ENCODE data around the gene PIAS3.
"Not testable (repeated sequence)": the region's sequence is repeated elsewhere in the genome, so short reads cannot be mapped to it uniquely, and the experiment has no call there.

The PIAS3 gene

DNA sequence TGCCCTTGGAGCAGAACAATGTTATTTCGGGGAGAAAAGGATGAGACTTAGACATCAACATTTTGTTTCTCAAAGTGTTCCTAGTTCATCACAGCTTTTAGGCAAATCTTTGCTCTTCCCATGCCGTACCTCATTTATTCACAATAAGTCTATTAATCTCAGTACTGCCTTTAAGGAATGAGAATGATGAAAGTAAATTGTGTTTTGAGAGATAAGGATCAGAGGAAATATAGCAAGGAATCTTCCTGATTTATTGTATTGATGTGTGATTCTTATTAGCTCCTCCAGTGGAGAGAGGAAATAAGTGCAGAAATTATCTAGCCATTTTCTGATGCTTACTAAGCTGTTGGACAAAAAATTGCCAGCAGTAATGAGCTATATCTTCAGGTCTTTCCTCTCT, 32.9 kb downstream of the PIAS3 start:
- DNase-seq (no peak), ATAC-seq (replicated peaks) (no peak)
- Mint-ChIP-seq H3K36me3 (ENCODE audit: insufficient read depth) (peaks cover 59% of the 10 kb centered on the region), H3K27ac (no peak overlapping the region), H3K9me3 (no peaks in the 10 kb centered on the region), H3K27me3 (no peaks in the 10 kb centered on the region), H3K4me1 (ENCODE audit: low read depth in 2 of 2) (peaks cover 19 to 35% of the 10 kb centered on the region in 2 donors), H3K4me3 (peak overlapping the region; percentile 99)

DNA sequence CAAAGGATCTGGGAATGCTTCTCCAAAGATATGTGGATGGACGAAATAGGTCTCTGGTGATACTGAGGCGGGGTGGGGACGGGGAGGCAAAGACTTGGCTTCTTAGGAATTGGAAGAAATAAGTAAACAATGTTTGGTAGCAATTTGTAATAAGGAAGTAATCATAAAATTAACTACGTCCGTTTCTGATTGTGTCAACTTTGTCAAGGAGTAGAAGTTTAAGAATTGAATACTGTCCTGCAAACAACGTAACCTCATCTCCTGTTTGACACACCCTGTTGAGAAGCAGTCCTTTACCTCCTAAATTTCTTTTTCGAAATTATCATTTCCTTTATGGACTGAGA, 34.4 kb downstream of the PIAS3 start:
- DNase-seq (no peak), ATAC-seq (replicated peaks) (no peak)
- Mint-ChIP-seq H3K4me1 (ENCODE audit: low read depth in 2 of 2) (peaks cover 20 to 32% of the 10 kb centered on the region in 2 donors), H3K27me3 (no peaks in the 10 kb centered on the region), H3K36me3 (ENCODE audit: insufficient read depth) (peaks cover 45% of the 10 kb centered on the region), H3K4me3 (peak overlapping the region; percentile 99), H3K9me3 (no peaks in the 10 kb centered on the region), H3K27ac (peak overlapping the region; percentile 96 to 97)

- DNase-seq, result peak; percentile 75 to 80 (median 77)
- Mint-ChIP-seq H3K4me3 (peak within 1 kb of the TSS; percentile 99), H3K36me3 (ENCODE audit: insufficient read depth) (peaks cover 44% of the 10 kb centered on the region), H3K27me3 (no peaks in the 10 kb centered on the region), H3K27ac (peak within 1 kb of the TSS; percentile 96 to 97), H3K9me3 (no peaks in the 10 kb centered on the region), H3K4me1 (ENCODE audit: low read depth in 2 of 2) (peaks cover 21 to 32% of the 10 kb centered on the region in 2 donors)
- ATAC-seq (replicated peaks), result peak; percentile 89
Measured at GRCh38 chr1:145823565-145824498, 35.0 kb downstream of the PIAS3 start, which contains the start of the genes POLR3C and RNF115. Gene POLR3C, plus strand, starts transcription at chr1:145824200. Its CDS starts 1,577 bp downstream, at chr1:145825777. Gene RNF115, minus strand, starts transcription at chr1:145824095. Its CDS starts 222 bp downstream, at chr1:145823873.

- H3K4me3 Mint-ChIP-seq, result peak overlapping the region; percentile 99
- H3K4me1 Mint-ChIP-seq (ENCODE audit: low read depth in 2 of 2), result peaks cover 21 to 24% of the 10 kb centered on the region in 2 donors
- not testable (repeated sequence) for H3K27me3 Mint-ChIP-seq, DNase-seq, H3K9me3 Mint-ChIP-seq
- peaks cover 40% of the 10 kb centered on the region for H3K36me3 Mint-ChIP-seq (ENCODE audit: insufficient read depth)
- peak; percentile 36 for ATAC-seq (replicated peaks)
- peak overlapping the region in 1 of 2 donors; percentile 97 for H3K27ac Mint-ChIP-seq
Measured at GRCh38 chr1:145822779-145823331, 36.0 kb downstream of the PIAS3 start.

DNA sequence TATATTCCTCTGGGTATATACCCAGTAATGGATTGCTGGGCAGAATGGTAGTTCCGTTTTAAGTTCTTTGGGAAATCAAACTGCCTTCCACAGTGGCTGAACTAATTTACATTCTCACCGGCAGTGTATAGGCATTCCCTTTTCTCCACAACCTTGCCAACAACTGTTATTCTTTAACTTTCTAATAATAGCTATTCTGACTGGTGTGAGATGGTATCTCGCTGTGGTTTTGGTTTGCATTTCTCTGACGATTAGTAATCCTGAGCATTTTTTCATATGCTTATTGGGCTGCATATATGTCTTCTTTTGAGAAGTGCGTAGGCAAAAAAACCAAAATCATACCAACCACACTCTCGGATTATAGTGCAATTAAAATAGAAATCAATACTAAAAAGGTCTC, 40.8 kb downstream of the PIAS3 start:
- peak; percentile 24 for ATAC-seq (replicated peaks)
- not testable (repeated sequence) for H3K27ac Mint-ChIP-seq; H3K4me1 Mint-ChIP-seq (ENCODE audit: low read depth in 2 of 2); H3K4me3 Mint-ChIP-seq; H3K9me3 Mint-ChIP-seq; DNase-seq; H3K27me3 Mint-ChIP-seq
- peaks cover 10% of the 10 kb centered on the region for H3K36me3 Mint-ChIP-seq (ENCODE audit: insufficient read depth)

DNA sequence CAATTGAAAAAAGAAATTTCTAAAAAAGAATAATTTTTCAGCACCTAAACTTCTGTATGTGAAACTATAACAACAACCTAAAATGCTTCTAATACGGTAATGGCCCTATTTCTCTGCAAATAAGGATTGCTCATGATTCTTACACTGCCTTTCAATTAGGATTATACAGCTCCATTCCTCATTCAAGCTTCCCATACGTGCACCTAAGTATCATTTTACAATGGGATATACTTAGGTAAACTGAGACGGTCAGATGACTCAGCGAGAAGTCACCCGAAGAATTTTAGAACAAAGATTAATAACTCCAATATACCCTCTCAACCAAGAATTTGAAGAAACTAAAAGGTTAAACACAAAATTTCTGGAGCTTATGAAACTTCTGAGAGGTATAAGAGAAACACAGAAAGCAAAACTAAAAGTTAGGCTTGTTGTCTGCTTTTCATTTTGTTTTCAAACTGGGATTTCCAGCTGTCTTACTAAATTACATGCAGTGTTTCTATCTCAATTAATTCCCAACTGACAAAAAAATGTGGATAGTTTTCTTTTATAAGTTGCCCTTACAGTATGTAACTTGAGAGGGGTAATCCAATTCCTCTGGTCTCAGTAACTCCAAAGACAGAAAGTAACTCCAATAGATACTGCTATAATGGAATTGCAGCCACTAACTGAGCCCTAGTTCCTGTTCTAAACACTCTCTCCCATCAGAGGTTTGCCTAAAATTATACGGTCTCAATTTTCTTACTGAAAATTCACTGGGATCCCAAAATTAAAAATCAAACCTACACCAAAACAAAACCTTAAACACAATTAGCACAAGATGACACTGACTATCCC, 45.7 kb downstream of the PIAS3 start:
- H3K4me1 Mint-ChIP-seq (ENCODE audit: low read depth in 2 of 2); H3K27me3 Mint-ChIP-seq; H3K36me3 Mint-ChIP-seq (ENCODE audit: insufficient read depth); H3K4me3 Mint-ChIP-seq; H3K9me3 Mint-ChIP-seq; DNase-seq; ATAC-seq (replicated peaks); H3K27ac Mint-ChIP-seq: not testable (repeated sequence)

DNA sequence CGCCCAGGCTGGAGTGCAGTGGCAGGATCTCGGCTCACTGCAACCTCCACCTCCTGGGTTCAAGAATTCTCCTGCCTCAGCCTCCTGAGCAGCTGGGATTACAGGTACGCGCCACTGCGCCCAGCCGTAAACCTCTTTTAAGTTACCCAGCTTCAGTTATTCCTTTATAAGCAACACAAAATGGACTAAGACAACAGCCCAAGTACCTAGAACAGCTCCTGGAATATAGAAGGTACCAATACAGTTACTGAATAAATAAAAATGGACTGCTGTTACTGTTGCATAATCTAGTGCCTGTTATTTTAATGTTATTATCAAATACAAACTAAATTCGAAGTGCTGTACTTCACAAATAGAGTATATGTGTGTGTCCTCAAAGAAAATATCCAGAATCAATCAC, 52.0 kb downstream of the PIAS3 start:
- Mint-ChIP-seq H3K36me3 (ENCODE audit: insufficient read depth) (peaks cover under 1% of the 10 kb centered on the region), H3K9me3 (no peaks in the 10 kb centered on the region), H3K27ac (no peak overlapping the region), H3K4me3 (no peak overlapping the region), H3K4me1 (ENCODE audit: low read depth in 2 of 2) (peaks cover 17 to 30% of the 10 kb centered on the region in 2 donors), H3K27me3 (no peaks in the 10 kb centered on the region)
- ATAC-seq (replicated peaks) (no peak), DNase-seq (no peak)

DNA sequence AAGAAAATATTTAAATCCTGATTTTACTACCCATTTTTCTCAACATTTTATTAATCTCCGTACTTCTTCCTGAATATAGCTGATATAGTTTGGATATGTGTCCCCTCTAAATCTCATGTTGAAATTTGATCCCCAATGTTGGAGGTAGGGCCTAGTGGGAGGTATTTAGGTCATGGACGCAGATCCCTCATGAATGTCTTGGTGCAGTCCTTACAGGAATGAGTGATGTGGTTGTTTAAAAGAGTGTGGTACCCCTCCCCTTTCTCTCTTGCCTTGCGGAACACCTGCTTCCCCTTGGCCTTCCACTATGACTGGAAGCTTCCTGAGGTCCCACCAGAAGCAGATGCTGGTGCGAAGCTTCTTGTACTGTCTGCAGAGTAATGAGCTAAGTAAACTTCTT, 52.5 kb downstream of the PIAS3 start:
- no peak overlapping the region for H3K4me3 Mint-ChIP-seq
- no peaks in the 10 kb centered on the region for H3K9me3 Mint-ChIP-seq
- DNase-seq (no peak), ATAC-seq (replicated peaks) (no peak)
- H3K27me3 Mint-ChIP-seq, result no peaks in the 10 kb centered on the region
- H3K4me1 Mint-ChIP-seq (ENCODE audit: low read depth in 2 of 2), result peaks cover 17 to 34% of the 10 kb centered on the region in 2 donors
- no peak overlapping the region for H3K27ac Mint-ChIP-seq
- peaks cover 3% of the 10 kb centered on the region for H3K36me3 Mint-ChIP-seq (ENCODE audit: insufficient read depth)

GRCh38 chr1:145805057-145805456, 53.8 kb downstream of the PIAS3 start:
- ATAC-seq (replicated peaks), result no peak
- H3K36me3 Mint-ChIP-seq (ENCODE audit: insufficient read depth), result peaks cover 3% of the 10 kb centered on the region
- H3K27ac Mint-ChIP-seq, result peak overlapping the region in 1 of 2 donors; percentile 41
- H3K4me1 Mint-ChIP-seq (ENCODE audit: low read depth in 2 of 2), result peaks cover 25 to 42% of the 10 kb centered on the region in 2 donors
- no peaks in the 10 kb centered on the region for H3K9me3 Mint-ChIP-seq
- no peak for DNase-seq
- peak overlapping the region in 1 of 2 donors; percentile 21 for H3K4me3 Mint-ChIP-seq
- H3K27me3 Mint-ChIP-seq, result no peaks in the 10 kb centered on the region

- Mint-ChIP-seq H3K27ac (peak overlapping the region in 1 of 2 donors; percentile 41), H3K27me3 (no peaks in the 10 kb centered on the region), H3K4me1 (ENCODE audit: low read depth in 2 of 2) (peaks cover 28 to 48% of the 10 kb centered on the region in 2 donors), H3K4me3 (peak overlapping the region in 1 of 2 donors; percentile 21), H3K36me3 (ENCODE audit: insufficient read depth) (peaks cover 3% of the 10 kb centered on the region), H3K9me3 (no peaks in the 10 kb centered on the region)
- ATAC-seq (replicated peaks) (no peak), DNase-seq (no peak)
Measured at GRCh38 chr1:145804235-145805045, 54.4 kb downstream of the PIAS3 start.

- ATAC-seq (replicated peaks) (no peak), DNase-seq (no peak)
- Mint-ChIP-seq H3K4me1 (ENCODE audit: low read depth in 2 of 2) (peaks cover 26 to 46% of the 10 kb centered on the region in 2 donors), H3K27me3 (no peaks in the 10 kb centered on the region), H3K9me3 (peaks cover 6 to 7% of the 10 kb centered on the region in 2 donors), H3K27ac (peak overlapping the region in 1 of 2 donors; percentile 14), H3K36me3 (ENCODE audit: insufficient read depth) (peaks cover 3% of the 10 kb centered on the region), H3K4me3 (no peak overlapping the region)
Measured at GRCh38 chr1:145799806-145800205, 59.1 kb downstream of the PIAS3 start.
